T1000 (cell line): ENCODE results near the gene IPO11.

ENCODE experiments used
- DNase-seq: peaks from one replicate; lab custom pipeline; 2025; ENCODE audit warnings: mixed read lengths; lab: John Stamatoyannopoulos, UW

IPO11 gene

DNA sequence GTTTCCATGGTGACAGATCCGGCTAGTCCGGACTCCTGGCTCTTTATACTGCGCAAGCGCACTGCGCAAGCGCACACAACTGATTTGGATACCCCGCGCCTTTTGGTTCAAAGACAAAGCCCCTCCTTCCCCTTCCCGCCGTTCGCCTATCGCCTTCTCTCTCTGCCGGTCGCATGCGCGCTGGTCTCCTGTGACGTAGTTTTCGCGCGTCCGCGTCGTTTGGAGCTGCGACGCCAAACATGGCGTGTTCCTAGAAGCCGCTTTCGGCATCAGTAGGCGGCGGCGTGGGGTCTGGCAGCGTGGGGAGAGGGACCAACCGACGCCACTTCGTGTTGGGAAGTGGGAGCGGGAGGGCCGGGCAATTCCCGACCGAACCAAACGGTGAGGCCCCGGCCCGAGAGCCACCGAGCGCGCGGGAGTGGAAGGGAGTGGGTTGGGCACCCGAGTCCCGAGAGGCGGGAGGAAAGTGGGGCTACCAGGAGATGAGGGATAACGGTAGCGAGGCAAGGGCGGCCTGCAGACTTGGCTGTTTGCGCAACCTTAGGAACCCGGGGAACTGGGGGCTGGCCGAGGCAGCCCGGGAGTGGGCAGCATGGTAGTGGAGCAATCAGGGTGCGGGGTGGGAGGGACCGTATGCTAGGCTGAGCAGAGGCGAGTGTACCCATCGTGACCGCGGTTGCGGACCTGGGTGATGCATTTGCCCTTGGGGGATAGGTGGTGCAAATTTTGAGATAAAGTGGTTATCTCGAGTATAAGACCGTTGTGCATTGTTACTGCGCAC lies at the start of gene IPO11:
Gene IPO11 (plus strand): TSS at position 215 of the 781 bp plus-strand sequence. CDS start 24,517 bp downstream, outside the sequence.
- DNase-seq = peak; percentile 96

DNA sequence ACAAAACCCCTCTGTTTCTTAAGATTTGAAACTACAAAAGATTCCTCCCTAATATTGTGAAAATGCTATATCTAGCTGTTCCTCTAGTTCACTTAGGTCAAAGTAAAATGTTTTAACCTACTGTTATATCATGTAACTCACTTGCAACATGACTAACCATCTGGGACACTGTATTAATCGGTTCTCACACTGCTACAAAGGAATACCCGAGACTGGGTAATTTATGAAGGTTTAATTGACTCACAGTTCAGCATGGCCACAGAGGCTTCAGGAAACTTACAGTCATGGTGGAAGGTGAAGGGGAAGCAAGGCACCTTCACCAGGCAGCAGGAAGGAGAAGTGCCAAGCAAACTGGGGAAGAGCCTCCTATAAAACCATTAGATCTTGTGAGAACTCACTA lies 43.5 kb upstream of the IPO11 start:
- no peak for DNase-seq

DNA sequence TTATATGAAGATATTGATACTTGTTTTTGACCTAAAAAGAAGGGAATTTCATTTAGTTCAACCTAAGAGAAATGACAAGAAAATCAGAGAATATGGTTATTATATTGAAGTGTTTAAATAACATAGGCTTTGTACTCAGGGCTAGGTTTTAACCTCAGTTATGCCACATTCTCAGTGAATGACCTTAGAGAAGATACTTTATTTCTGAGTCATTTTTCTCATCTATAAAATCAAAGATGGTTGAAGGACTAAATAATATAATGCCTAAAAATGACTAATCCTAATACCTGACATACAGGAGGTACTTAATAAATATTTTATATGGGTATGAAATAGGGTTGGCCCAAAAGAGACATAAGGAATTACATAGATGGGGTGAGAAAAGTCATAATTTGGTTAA lies 41.2 kb upstream of the IPO11 start:
- no peak for DNase-seq

DNA sequence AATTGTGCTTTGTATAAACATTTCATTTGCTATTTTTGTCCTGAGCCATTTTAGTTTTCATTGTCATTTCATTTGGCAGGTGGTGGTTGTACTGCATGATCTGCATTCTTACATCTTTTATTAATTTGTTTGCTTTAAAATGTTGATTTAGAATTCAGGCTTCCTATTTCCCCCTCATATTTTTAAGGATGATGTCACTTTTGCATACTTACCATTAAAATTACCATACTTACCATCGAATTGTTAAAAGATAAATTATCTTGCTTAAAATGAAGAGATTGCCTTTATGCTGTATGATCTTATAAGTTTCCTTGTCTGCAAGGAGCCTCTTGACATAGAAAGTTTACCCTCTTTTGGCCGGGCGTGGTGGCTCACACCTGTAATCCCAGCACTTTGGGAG lies 40.0 kb upstream of the IPO11 start:
- DNase-seq = no peak

DNA sequence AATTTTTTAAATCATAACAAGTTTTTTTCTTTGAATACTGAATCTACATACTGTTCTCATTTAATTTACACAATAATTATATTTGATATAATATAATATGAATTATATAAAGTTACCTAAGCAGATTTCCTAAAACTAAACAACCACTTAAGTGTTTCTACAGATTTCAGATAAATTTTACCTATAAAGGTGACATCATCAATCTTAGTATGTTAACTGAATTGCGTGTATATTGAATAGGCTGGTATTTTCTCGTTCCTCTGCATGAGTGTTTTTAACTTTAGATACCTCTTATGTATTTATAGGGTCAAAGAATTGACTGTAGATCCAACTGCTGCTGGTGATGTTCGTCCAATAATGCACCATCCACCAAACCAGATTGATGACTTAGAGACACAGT lies 39.2 kb upstream of the IPO11 start:
- no peak for DNase-seq

DNA sequence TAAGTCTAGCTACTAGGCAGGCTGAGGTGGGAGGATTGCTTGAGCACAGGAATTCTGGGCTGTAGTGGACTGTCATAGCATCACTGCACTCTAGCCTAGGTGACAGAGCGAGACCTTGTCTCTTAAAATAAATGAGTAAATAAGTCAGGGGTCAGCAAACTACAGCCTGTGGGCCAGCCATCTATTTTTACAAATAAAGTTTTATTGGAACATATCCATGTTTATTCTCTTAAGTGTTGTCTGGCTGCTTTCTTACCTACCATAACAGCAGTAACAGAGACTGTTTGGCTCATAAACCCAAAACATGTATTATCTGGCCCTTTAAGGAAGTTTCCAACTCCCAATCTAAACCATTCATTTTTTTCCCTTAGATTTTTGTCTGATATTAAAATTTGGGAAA lies 38.5 kb upstream of the IPO11 start:
- no peak for DNase-seq

DNA sequence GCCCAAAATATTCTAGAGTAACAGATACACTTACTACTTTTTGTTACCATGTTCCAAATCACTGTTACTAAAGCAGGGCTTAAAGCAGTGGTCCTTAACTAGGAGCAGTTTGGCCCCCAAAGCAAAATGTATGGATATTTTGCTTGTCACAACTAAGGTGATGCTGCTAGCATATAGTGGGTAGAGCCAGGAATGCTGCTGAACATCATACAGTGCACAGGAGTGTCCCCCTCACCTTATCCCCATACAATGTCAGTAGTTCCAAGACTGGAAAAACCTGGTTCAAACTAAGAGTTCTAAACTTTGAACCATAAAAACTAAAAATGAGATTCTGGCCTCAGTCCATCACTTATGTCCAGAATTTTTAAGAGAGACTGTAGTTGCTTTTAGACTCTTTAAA lies 36.9 kb upstream of the IPO11 start:
- no peak for DNase-seq

DNA sequence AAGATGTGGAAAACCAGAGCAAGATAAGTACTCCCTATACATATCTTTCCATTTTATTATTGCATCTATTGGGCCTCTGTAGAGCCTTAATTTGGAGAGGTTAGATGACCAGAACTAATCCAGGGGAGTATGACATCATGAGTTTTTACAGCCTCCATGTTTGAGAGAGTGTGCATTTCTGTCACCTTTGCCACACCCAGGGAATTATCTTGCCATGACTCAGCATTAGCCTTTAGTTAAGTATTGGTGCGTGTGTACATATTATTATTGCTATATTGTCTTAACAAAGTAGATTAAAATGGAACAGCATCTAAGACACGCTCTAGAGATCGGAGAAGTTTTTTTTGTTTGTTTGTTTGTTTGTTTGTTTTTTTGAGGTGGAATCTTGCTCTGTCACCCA lies 36.5 kb upstream of the IPO11 start:
- no peak for DNase-seq

DNA sequence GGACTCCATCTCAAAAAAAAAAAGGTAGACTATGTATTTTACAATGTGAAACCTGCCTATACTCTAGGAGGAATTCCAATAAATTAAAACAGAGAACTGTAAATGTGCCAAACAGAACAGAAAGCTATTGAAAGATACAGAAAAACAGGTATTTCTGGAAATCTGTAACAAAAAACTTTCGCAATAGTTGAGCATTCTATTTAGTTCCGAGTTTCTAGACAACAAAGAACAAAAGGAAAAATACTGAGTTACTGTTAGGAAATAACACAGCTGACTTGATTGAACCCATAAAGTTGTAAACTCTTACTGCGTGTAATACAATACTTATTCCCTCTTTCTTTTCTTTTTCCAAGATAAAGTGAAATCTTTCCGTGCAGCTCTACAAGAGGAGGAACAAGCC lies 27.4 kb upstream of the IPO11 start:
- DNase-seq = no peak

DNA sequence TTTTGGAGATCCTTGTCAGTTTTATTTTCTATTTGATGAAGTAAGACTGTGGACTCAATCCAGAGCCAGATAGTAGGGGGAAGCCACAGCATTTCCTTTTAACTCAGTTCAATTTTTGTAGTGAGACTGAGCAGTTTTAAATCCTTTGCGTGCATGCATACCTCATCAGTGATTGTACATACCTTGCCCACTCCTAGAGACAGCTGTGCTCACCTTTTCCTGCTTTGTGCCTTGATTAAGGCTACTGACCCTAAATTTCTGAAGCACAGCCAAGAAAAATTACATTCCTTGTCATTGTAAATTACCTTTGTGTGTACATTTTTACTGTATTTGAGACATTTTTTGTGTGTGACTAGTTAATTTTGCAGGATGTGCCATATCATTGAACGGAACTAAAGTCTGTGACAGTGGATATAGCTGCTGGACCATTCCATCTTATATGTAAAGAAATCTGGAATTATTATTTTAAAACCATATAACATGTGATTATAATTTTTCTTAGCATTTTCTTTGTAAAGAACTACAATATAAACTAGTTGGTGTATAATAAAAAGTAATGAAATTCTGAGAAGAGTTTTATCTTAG lies 26.7 kb upstream of the IPO11 start:
- DNase-seq = no peak

DNA sequence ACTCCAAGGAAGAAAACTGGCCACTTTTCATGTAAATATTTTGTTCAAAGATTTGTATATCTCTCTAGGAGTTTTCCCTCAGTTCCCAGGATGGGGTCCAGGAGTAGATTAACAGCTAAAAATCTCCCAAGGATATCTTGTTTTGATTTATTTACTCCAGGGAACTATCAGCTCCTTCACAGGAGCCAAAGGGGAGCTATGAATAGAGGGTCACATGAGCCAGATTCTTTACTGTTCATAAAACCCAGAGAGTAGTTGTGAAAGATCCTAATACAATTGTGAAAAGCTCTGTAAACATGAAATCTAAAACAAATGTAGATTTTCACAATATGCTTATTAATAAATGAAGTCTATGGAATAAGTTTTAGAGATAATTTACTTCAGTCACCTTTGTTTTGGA lies 25.7 kb upstream of the IPO11 start:
- DNase-seq = no peak

DNA sequence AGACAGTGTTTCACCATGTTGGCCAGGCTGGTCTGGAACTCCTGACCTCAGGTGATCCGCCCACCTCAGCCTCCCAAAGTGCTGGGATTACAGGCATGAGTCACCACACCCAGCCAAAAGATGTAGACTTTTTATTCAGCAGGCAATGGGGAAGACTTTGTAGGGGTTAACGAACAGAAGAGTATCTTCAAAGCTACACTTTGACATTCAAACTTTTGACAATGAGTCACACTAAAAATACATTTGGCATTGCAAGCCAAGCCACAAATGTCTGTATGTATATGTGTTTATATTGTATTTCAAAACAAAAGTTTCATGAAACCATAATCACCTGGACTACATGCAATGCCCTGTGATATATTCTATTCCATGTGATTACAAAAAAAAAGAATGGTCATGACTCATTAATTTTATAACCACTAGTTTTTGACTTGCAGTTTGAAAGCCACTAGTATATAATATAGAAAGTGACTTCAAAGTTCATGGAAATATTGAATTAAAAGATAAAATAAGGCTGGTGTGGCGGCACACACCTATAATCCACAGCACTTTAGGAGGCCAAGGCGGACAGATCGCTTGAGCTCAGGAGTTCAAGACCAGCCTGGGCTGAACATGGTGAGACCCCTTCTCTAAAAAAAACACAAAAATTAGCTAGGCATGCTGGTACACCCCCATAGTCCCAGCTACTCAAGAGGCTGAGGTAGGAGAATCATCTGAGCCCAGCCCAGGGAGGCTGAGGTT lies 17.2 kb upstream of the IPO11 start:
- DNase-seq = no peak

DNA sequence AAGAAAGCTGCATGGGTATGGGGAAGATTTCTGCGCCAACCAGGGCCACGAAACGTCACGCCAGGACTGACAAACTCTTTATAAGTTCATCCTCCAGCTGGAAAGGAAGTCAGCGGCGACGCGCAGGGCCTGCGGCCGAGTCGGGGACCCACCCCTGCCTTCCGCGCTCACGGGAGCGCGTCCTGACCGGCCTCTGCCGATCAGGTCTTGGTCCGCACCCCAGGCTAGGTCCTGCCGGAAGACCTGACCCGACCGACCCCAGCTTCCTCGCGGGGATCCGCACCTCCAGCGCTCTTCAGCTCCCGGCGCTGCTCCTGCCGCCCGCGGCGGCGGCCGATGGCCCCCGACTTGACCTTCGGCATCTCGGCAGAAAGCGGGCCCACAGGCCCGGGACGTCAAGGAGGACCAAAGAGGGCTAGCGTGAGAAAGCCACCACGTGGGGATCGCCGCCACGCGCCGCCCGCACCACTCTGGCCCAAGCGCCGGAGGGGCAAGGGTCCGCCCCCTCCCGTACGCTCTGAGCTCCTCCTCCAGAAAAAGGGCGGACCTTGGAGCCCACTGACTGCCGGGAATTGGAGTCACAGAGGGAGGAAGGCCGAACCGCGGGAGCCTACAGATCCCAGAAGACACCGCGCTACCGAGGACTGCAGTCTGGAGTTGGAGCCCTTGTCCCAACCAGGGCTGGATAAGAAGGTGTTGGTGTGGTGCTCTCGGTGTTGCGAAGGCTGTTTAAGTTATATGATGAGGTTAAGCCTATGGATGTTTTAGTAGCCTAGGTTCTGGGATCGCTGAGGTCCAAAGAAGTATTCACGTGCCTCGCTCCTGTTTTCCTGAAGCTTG lies 8.9 kb upstream of the IPO11 start, which contains the start of gene DIMT1:
Gene DIMT1 (minus strand): TSS at position 495 of the 840 bp plus-strand sequence. CDS start 133 bp downstream, at position 362.
- peak; percentile 92 for DNase-seq

DNA sequence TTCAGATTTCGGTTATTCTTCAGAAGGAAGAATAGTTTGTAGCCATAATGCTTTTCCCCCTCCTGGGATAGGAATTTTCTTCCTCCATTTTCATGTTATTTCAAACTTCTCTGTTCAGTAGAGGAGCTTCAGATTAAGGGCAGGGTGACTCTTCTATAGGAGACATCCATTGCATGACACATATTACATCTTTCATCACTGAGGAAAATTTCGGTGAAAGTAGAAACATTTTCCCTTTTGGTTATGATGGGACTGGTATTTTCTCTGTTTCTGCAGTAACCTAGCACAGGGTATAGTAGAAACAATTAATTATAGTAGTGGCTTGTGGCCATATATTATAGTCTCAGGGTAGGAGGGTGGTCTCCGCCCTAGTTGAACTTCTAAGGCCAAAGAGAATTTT lies 1.1 kb downstream of the IPO11 start:
- no peak for DNase-seq

DNA sequence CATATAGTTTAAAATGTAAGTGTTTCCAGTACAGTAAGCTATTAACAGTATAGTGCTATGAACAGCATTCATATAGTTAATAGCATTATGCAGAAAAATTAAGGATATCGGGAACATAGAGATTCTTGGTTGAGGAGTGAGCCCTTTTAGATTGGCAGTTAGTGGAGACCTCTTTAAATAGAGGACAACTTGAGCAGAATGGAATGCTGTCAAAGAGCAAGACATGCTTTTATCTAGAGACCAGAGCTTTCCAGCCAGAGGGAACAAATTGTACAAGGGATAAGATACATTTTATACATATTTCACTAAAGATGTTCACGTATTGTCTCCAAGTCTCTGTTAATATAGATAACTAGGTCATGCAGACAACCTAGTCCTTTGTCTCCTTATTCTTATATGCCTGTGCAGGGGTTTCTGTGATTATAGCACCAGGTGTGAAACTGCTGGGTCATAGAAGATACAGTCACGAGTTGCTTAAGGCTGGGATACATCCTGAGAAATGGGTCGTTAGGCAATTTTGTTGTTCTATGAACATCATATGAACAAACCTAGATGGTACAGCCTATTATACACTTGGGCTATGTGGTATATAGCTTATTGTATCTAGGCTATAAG lies 6.0 kb downstream of the IPO11 start:
- DNase-seq = no peak

DNA sequence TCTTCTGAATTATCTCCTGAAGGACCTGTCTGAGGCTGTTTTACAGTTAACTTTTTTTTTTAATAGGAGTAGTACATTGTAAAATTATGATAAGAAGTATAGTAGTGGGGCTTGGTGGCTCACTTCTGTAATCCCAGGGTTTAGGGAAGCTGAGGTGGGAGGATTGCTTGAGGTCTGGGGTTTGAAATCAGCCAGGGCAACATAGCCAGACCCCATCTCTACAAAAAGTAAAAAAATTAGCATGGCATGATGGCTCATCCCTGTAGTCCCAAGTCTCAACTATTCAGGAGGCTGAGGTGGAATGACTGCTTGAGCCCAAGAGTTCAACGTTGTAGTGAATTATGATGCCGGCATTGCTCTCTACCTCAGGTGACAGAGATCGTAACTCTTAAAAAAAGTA lies 7.0 kb downstream of the IPO11 start:
- DNase-seq = no peak

DNA sequence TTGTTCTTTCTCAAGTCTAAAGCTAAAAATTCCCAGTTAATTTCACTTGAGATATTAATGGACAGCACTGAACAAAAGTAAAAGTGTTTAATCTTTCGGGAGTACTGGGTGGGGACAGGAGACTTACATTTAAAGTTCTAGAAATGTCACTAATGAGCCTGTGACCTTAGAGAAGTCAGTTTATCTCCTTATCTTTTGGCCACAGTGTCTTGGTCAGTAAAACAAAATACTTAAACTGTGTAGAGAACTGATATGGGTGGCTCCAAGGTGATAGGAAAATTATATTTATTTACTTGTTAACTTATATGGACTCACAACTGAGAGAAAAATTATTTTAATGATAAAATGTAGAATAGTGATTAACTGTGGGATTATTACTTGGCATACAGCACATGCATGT lies 8.9 kb downstream of the IPO11 start:
- no peak for DNase-seq

DNA sequence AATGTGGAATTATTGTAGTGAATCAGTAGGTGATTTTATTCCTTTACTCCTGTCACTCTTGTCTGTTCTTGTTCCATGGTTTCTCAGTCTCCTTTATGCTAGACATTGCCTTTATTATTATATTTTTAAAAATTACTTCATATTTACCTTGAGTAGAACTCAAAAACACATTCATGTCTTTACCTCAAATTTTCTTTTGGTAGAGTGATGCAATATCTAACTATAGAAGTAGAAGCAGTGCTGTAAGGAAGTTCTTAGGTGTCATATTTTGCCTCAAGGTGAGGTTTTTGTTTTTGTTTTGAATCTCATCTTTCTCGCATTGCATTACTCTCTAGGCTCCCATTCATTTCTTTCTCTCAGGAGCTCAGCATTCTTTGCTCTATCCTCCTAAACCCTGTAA lies 12.2 kb downstream of the IPO11 start:
- DNase-seq = no peak

DNA sequence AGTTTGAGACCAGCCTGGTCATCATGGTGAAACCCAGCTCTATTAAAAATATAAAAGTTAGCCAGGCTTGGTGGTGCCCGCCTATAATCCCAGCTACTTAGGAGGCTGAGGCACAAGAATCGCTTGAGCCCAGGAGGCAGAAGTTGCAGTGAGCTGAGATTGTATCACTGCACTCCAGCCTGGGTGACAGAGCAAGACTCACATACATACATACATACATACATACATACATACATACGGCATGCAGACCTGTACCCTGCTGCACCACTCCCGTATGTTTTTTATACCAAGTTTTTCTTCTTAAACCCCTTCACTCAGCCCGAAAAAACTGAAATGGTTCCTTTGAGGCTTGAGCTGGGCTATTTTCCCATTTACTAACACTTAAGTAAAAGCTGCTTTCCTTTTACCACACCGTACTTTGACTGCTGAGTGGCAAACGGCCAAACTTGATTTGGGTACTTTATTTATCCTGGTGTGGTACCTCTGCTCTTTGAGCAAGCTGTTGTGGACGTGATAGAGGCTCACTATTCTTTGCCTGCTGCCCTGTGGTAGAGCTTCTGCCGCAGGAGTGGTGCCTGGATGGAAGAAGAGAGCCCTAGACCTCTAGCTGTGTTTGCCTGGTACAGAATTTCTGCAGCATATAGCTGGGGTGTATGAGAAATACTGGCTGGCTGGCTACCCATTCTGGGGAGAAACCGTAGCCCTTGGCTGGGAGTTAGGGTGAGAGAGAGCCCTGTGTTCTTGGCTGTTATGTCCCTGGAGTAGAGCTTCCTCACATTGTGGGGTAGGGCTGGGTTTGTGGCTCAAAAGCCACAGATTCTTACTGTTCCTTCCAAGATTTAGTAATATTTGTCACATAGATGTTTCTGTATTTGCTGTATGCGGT lies 19.4 kb downstream of the IPO11 start:
- no peak for DNase-seq

DNA sequence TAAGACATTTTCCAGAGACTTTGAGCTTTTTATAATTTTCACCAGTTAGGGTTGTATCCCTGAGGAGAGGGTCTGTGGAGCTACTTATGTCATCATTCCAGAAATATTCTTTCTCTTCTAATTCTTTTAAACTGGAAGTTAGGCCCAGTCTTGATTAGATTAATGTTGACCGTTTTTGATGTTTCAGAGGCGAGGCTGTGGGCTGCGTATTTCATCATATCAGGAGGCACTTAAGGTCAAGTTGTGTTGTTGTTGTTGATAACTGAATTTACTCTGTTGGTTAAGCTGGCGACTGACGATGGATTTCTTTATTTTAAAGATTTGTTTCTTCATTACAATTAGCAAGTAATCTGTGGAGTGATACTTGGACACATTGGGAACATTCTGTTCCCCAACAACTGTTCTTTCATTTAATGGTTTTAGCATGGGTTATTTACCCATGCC lies 20.1 kb downstream of the IPO11 start:
- no peak for DNase-seq

DNA sequence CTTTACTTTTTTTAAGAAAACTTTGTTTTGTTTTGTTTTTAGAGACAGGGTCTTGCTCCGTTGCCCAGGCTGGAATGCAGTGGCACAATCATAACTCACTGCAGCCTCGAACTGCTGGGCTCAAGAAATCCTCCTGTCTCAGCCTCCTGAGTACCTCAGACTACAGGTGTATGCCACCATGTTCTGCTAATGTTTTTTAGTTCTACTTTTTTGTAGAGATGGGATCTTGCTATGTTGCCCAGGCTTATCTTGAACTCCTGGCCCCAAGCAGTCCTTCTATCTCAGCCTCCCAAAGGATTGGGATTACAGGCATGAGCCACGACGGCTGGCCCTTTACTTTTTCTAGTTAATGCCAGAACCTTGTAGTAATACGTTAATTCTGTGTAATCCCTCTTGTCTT lies 36.0 kb downstream of the IPO11 start:
- no peak for DNase-seq
